Stimulated activated CD4-positive, alpha-beta T cell treated with anti-CD3 and anti-CD28 coated beads, TNF-alpha, amount 100 ng/mL, for 24 hours (primary cell): ENCODE data around the gene GFRA1.
"Not testable (repeated sequence)": the region's sequence is repeated elsewhere in the genome, so short reads cannot be mapped to it uniquely, and the experiment has no call there.

ENCODE experiments used
- DNase-seq, 3 experiments: peaks; one replicate each; pipeline ENCODE4 v3.0.0-alpha.2; 2020; ENCODE audit warnings: low read depth in 3 of 3

Gene GFRA1

GRCh38 chr10:116197946-116198675 is 74.9 kb downstream of the GFRA1 start:
- no peak for DNase-seq

DNA sequence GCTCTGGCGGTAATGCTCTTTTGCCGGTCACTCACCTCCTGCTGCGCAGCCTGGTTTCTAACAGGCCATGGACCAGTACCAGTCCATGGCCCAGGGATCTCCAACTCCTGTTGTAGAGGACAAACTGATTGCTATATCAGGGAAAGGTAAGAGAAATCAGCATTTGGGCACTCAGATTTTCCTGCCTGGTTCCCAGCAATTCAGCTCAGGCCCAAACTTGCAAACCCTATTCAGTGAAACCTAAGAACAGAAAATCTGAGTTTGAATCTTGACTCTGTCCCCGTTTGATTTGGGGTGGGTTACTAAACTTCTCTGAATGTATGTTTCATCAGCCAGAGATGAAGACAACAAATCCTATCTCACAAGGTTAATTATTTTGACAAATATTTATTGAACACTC is 77.4 kb downstream of the GFRA1 start:
- no peak for DNase-seq

DNA sequence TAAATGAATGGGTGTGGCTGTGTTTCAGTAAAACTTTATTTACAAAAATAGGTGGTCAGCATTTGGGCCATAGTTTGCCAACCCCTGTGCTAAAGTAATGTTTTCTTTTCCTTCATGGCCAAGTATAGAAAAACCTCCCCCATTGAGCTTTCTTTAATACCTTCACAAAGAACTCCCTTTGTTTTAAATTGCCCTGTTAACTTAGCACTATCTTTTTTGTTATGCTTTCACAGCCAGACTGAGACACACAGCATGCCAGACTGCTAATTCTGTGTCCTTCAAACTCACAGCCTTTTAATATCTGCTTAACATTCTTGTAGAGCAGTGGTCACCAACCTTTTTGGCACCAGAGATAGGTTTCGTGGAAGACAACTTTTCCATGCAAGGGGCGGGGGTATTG is 78.0 kb downstream of the GFRA1 start:
- DNase-seq: no peak

- DNase-seq: no peak
These were observed 78.9 kb downstream of the GFRA1 start for GRCh38 chr10:116194061-116194460.

DNA sequence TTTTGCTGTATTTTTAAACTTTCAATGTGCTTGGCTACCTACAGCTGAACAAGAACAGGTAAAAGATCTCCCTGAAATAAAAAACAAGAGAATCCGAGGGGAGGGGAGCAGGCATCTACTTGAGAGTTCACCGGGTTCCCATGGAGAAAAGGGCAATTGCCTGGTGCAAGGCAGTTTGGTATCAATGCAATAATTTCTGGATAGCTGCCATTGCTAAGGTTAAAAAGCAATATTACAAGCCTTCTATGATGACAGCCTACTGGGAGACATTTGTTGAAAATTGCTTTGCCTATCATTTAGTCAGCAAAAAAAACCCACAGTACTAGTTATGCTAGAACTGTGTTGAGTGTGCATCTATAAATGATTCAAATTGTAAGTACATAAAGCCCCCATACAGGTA is 82.1 kb downstream of the GFRA1 start:
- no peak for DNase-seq

- no peak for DNase-seq
These were observed 86.7 kb downstream of the GFRA1 start for GRCh38 chr10:116186273-116186672.

DNA sequence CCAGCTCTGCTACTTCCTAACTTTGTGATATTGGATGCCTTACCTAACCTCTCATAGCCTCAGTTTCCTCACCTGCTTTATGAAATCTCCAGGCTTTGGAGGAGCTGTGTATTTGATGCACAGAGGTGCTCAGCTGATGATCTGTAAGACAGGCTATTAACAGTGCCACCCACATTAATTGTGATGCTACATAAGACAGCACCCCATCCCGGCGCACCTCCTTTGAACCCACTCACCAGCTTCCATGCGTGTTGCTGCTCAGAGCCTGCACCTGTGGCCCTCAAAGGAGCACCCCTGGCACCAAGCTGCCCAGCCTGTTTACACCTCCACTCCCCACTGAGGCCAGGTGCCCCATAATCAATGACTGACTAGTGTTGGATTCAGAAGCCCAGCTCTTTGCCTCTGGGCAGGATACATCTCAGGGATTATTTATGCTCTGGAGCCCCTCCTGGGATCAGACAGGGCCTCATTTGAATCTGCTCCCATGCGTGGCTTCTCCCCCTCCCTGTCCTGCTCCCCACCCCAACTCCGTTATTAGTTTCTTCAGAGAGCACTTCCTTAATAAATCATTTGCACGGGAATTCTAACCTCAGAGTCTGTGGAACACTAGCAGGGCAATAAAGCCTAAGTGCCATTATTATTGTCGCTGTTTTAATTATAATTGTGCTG is 87.7 kb downstream of the GFRA1 start:
- DNase-seq: no peak

DNA sequence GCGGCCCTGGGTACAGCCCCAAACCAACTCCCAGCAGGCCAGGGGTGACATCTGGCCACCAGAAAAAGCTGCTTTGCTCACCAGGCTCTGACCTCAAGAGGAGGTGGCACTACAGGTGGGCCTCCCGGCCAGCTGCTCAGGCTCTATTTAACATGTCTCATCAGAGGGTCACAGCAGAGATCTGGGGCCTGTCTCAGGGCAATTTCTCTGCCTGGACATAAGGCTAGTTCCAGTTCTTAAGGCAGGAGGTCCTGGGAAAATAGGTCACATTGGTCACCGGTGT is 88.6 kb downstream of the GFRA1 start:
- no peak for DNase-seq

DNA sequence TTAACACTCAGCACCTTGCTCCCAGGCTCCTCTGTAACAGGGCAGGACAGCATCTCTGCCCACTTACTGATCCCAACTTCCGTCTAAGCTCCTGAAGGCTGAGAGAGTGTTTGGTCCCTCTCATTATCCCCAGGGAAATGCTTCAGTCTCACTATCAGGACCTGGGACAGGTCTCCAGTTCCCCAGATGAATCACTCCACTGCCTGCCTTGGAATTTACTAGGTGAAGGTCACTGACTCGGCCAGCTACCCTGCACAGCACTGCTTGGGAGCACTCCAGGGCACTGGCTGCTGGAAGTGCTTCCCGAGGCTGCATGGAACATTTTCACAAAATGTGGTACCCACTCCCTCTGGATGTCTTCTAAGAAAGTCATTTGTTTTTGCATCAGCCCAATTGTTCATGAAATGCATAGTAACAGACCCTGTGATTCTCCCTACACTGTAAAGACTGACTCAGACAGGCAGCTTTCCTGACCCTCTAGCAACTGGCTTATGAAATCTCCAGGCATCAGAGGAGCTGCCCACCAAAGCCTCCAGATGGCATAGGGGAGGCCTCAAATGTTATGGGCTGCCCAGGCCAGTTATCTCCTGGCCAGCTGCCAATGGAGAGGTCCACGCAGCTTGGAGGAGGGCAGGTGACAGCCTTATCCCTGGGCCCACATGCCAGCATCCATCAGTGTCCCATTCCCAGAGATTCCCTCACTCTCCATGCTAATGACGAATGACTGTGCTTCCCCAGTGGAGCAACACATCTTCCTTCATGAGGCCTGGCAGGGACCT is 89.1 kb downstream of the GFRA1 start:
- DNase-seq: no peak

- no peak for DNase-seq
These were observed 90.6 kb downstream of the GFRA1 start for GRCh38 chr10:116182426-116182825.

DNA sequence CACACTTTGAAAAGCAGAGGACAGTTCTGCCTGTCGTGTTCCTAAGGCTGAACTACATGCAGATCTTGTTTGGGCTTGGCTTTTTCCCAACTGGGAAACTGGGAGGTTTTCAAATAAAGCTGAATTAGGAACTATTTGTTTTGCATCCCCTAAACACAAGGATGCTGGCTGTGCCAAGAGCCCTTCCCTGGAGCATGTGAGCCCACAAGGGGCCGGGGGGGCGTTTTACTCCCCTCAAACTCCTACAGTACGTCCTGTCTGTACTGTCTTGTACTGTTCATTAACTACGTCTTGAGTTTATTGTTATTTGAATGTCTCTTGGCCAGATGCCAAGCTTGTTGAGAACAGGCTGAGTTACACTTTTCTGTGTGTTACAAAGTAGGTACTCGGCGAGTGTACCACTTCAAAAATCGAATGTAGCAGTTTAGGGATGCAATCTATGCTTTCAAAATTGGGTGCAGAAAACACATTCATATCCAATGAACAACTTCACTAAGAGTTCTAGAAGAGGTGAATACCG is 94.9 kb downstream of the GFRA1 start:
- DNase-seq: no peak

DNA sequence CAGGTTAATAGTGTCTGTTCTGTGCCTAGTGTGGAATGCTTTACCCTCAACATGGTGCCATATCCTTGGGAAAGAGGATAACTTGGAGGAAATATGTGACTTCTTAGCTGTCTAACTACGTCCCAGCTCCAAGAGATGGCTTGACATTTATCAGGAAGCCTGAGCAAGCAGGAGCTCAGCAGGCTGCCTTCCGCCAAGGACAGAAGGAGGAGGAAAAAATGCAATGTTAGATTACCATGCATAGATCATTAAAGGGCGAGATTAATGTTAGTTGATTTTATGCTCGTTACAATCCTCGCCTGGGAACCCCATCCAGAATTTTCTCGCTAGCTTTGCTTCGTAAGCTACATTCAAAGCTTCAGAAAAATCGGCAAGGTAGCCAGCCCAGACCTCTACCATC is 97.8 kb downstream of the GFRA1 start:
- DNase-seq: no peak

- DNase-seq: no peak
These were observed 101.5 kb downstream of the GFRA1 start for GRCh38 chr10:116171505-116171904.

GRCh38 chr10:116170815-116171250 is 102.2 kb downstream of the GFRA1 start:
- DNase-seq: no peak

- no peak for DNase-seq
These were observed 103.1 kb downstream of the GFRA1 start for GRCh38 chr10:116169782-116170445.

DNA sequence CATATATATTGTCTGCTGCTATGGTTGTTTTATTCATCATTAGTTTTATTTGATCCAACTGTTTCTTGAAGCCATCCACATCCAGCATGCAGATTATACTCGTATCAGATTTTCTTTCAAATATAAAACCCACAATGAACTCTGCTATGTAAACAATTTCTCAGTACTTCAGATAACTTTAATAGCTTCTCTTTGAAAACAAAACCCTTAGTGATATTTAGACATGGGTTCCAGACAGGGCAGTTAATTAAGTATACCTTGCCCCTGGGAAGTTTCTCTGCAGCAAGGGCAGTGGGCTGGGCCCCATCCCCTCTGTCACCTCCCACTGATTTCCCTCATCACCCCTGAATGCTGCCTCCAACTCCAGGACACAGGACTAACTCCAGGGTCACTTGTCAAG is 104.3 kb downstream of the GFRA1 start:
- no peak for DNase-seq

GRCh38 chr10:116168329-116168728 is 104.7 kb downstream of the GFRA1 start:
- DNase-seq: no peak

GRCh38 chr10:116165941-116166340 is 107.1 kb downstream of the GFRA1 start:
- not testable (repeated sequence) for DNase-seq

- DNase-seq: no peak
These were observed 108.7 kb downstream of the GFRA1 start for GRCh38 chr10:116164291-116164690.

- no peak for DNase-seq
These were observed 109.5 kb downstream of the GFRA1 start for GRCh38 chr10:116163333-116164131.

- DNase-seq: no peak
These were observed 110.2 kb downstream of the GFRA1 start for GRCh38 chr10:116162851-116163250.
